ENCODE data around the gene IGSF21.

IGSF21 gene

DNA sequence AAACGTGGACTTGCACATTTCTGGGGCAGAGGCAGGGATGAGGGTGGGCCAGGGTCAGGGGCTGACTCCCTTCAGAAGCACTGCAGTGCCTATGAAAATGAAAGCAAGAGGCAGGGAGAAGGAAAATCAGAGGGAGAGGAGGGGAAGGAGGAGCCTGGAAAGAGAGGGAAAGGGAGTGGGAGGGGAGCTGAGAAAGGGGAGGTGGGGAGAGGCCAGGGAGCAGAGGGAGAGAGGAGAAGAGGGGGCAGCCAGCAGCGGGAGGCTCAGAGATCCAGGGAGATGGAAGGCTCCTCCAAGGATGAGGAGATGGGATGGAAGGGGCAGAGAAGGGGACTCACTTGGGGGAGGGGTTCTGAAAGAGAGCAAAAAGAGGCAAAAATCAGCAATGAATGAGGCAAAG lies 276.9 kb downstream of the IGSF21 start:
- TF ChIP-seq, protein P1, sequence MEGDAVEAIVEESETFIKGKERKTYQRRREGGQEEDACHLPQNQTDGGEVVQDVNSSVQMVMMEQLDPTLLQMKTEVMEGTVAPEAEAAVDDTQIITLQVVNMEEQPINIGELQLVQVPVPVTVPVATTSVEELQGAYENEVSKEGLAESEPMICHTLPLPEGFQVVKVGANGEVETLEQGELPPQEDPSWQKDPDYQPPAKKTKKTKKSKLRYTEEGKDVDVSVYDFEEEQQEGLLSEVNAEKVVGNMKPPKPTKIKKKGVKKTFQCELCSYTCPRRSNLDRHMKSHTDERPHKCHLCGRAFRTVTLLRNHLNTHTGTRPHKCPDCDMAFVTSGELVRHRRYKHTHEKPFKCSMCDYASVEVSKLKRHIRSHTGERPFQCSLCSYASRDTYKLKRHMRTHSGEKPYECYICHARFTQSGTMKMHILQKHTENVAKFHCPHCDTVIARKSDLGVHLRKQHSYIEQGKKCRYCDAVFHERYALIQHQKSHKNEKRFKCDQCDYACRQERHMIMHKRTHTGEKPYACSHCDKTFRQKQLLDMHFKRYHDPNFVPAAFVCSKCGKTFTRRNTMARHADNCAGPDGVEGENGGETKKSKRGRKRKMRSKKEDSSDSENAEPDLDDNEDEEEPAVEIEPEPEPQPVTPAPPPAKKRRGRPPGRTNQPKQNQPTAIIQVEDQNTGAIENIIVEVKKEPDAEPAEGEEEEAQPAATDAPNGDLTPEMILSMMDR (IDR thresholded peaks at IDR 0.05; ENCODE audit: low read depth, low read length, missing control alignments): no peak

DNA sequence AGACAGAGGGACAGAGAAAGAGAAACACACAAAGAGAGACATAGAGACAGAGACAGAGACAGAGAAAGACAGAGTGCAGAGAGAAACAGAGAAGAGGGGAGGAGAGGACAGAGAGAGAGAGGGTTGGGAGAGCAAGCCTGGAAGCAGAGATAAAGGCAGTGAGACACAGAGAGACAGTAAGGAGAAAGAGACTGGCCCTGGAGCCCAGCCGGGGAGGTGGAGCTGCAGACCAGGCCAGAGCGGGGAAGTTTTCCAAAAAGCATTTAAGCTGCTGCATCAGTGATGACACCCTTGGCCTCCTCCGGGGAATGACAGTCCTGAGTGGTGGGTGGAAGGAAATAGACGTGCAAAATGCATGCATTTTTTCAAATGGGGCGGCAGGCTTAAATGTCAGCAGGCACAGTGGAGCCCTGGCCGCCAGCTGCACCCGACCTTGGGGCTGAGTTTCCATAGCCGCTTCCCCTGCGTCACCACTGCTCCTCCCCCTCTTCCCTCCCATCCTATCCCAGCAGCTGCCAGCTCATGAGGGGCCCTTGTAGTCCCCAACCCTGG lies 277.7 kb downstream of the IGSF21 start:
- DNase-seq (ENCODE audit: extremely low read depth, low read depth): no peak
- H3K4me3 ChIP-seq (replicated peaks; ENCODE audit: low read depth, low read length): no peak overlapping the region
- TF ChIP-seq, protein P1 (IDR thresholded peaks at IDR 0.05; ENCODE audit: low read depth, low read length, missing control alignments): no peak

More for the DNA sequence above, 276.9 kb downstream of the IGSF21 start:
- no peak for DNase-seq (ENCODE audit: extremely low read depth, low read depth)
- no peak overlapping the region for H3K4me3 ChIP-seq (replicated peaks; ENCODE audit: low read depth, low read length)

DNA sequence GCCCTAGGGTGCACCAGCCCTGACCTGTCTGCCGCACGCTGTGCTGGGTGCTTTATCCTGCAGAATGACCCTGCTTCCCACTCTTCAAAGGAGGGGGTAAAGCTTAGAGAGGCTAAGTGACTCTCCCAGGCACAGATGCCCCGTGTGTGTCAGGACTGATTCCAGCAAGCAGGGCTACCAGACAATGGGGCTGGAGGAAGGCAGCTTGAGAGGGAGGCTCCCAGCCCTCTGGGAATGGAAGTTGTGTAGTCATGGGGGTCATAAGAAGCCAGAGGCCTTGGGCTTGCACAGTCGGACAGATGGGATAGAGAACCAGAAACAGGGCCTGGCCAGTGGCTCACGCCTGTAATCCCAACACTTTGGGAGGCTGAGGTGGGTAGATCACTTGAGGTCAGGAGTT lies 279.0 kb downstream of the IGSF21 start:
- DNase-seq (ENCODE audit: extremely low read depth, low read depth): no peak
- H3K4me3 ChIP-seq (replicated peaks; ENCODE audit: low read depth, low read length): no peak overlapping the region
- TF ChIP-seq, protein P1 (IDR thresholded peaks at IDR 0.05; ENCODE audit: low read depth, low read length, missing control alignments): no peak

DNA sequence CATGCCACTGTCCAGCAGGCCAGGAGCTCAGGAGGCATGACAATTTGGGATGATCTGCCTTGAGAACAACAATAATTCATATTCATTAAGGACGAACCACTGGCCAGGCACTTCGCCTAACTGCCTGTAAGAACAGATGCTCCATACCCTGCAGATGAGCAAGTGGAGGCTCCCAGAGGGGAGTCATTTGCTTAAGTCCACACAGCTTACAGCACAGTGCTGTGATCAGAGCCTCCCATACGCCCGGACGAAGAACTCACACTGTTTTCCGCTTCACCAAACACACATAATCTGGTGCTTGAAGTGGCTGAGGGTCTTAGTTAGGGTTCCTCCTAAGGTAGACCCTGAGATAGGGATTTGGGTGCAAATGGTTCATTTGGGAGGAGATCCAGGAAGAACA lies 279.7 kb downstream of the IGSF21 start:
- TF ChIP-seq, protein P1 (IDR thresholded peaks at IDR 0.05; ENCODE audit: low read depth, low read length, missing control alignments): no peak
- DNase-seq (ENCODE audit: extremely low read depth, low read depth): no peak
- H3K4me3 ChIP-seq (replicated peaks; ENCODE audit: low read depth, low read length): no peak overlapping the region

DNA sequence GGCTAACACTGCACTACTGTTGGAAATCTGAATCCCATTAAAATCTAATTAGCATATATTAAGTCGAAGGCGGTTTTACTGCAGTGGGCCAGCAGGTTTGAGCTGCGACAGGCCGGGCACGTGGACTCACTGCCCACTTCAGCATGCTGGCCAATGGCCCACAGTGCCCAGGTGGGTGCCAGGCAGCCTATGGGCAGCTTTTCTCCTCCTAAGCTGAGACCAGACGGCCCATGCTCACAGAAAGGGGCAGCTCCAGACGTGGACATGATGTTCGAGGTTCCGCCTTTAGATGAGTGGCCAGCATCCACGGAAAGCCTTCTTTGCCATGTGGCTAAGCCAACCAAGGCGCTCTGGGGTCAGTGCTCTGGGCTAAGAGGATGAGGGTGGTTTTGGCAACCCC lies 283.4 kb downstream of the IGSF21 start:
- no peak overlapping the region for H3K4me3 ChIP-seq (replicated peaks; ENCODE audit: low read depth, low read length)
- TF ChIP-seq, protein P1 (IDR thresholded peaks at IDR 0.05; ENCODE audit: low read depth, low read length, missing control alignments): no peak
- DNase-seq (ENCODE audit: extremely low read depth, low read depth): no peak

DNA sequence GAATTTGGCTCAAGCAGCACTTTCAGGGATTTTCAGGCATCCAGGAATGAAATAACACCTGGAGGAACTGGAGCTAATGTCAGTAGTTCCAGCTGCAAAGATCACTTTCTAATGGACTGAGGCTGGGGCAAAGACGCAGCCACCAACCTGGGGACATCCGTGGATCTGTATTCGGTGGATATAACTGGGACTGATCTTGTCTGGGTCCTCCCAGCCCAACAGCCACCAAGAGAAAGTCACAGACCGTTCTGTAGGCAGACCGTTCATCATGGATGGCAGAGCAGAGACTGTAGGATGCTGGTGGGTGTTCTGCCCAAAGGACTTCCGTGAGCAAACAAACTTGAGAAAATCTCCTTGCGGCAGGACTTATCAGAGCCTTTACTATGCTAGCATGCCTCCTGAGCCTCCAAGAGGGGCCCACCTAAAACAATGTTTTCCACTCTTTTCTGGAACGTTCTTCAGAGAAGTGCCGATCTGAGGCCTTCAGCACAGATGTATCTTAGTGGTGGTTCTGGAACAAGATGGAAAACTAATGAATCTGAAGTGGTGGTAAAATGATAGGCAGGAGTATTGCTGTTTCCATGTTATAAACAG lies 287.1 kb downstream of the IGSF21 start:
- no peak overlapping the region for H3K4me3 ChIP-seq (replicated peaks; ENCODE audit: low read depth, low read length)
- TF ChIP-seq, protein P1 (IDR thresholded peaks at IDR 0.05; ENCODE audit: low read depth, low read length, missing control alignments): no peak
- no peak for DNase-seq (ENCODE audit: extremely low read depth, low read depth)

Data from HFF-Myc (cell line).